DOHH2 (cell line): ENCODE measurements around the gene HEATR5A.
A peak's percentile ranks its signal among the peaks of the same experiment; 100 is the strongest.

Experiments used
- H3F3A ChIP-seq: fragments of 200-600 bp; sonication (generic), shearing (Covaris generic); 2 replicates; pipeline ENCODE4 v1.6.0; 2016; ENCODE audit warnings: antibody characterized with exemption, mild to moderate bottlenecking; ENCODE audit not compliant: control insufficient read depth, insufficient read depth
- H3K27ac ChIP-seq: fragments of 200-600 bp; sonication (generic); 2 replicates; pipeline ENCODE4 v1.5.1; 2014; ENCODE audit warnings: low read depth, mild to moderate bottlenecking, low read length, moderate library complexity
- H3K27me3 ChIP-seq: fragments of 200-600 bp; sonication (generic); 2 replicates; pipeline ENCODE4 v1.6.1; 2014; ENCODE audit warnings: mild to moderate bottlenecking, low read length, mixed read lengths; ENCODE audit not compliant: control insufficient read depth
- H3K36me3 ChIP-seq: fragments of 200-600 bp; sonication (generic); 2 replicates; pipeline ENCODE4 v1.6.1; 2014; ENCODE audit warnings: mild to moderate bottlenecking, low read length, moderate library complexity, mixed read lengths; ENCODE audit not compliant: control insufficient read depth
- H3K4me1 ChIP-seq: fragments of 200-600 bp; sonication (generic); 2 replicates; pipeline ENCODE4 v1.6.1; 2014; ENCODE audit warnings: mild to moderate bottlenecking, low read length, mixed read lengths; ENCODE audit not compliant: control insufficient read depth
- H3K4me2 ChIP-seq: fragments of 200-600 bp; sonication (generic); 2 replicates; pipeline ENCODE4 v1.6.0; 2014; ENCODE audit warnings: mild to moderate bottlenecking, low read length, moderate library complexity
- H3K4me3 ChIP-seq: fragments of 200-600 bp; sonication (generic); 2 replicates; pipeline ENCODE4 v1.5.1; 2014; ENCODE audit warnings: mild to moderate bottlenecking, low read length, mixed read lengths
- H3K79me2 ChIP-seq: fragments of 200-600 bp; sonication (generic); 2 replicates; pipeline ENCODE4 v1.6.1; 2014; ENCODE audit warnings: mild to moderate bottlenecking, low read length, mixed read lengths; ENCODE audit not compliant: control insufficient read depth
- H3K9me2 ChIP-seq: fragments of 200-600 bp; sonication (generic); replicated peaks from 2 replicates; pipeline ENCODE4 v1.6.1; 2014; ENCODE audit warnings: mild to moderate bottlenecking, low read length, mixed read lengths; ENCODE audit not compliant: control insufficient read depth
- H3K9me3 ChIP-seq: fragments of 200-600 bp; sonication (generic); 2 replicates; pipeline ENCODE4 v1.6.1; 2014; ENCODE audit warnings: antibody characterized with exemption, low read length, mixed read lengths; ENCODE audit not compliant: control insufficient read depth, insufficient read depth
- H4K20me1 ChIP-seq: fragments of 200-600 bp; sonication (generic); 2 replicates; pipeline ENCODE4 v1.6.0; 2014; ENCODE audit warnings: low read depth, mild to moderate bottlenecking, antibody characterized with exemption, low read length, moderate library complexity; ENCODE audit not compliant: control insufficient read depth, insufficient read depth
- EZH2phosphoT487 ChIP-seq: fragments of 200-600 bp; sonication (generic); IDR thresholded peaks from 2 replicates; pipeline ENCODE4 v1.6.1; 2017; ENCODE audit warnings: borderline replicate concordance, mild to moderate bottlenecking, antibody characterized with exemption, low read length, moderate library complexity, mixed read lengths
- TF ChIP-seq, protein P1 (sequence below): fragments of 200-600 bp; sonication (generic); IDR thresholded peaks from one replicate; pipeline ENCODE4 v1.5.1; 2014; ENCODE audit warnings: antibody characterized with exemption, mild to moderate bottlenecking, low read depth, low read length; ENCODE audit not compliant: poor library complexity, severe bottlenecking

The HEATR5A gene

DNA sequence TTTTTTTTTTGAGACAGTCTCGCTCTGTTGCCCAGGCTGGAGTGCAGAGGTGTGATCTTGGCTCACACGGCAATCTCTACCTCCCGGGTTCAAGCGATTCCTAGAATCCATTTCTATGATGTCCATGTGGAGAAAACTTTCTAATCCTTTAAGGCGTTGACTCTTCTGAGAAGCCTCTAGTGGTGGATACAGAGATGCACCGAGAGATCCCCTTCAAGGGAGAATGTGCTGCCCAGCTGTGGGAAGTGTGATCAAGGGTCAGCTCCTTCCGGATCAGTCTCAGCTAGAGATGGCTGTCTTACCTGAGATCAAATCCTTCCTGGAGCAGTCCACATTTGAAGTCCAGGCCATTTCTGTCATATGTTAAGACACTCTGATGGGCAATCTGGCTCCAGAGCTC lies 120.1 kb downstream of the HEATR5A start:
- Histone ChIP-seq H3K4me2 (no peak overlapping the region), H3K27ac (no peak overlapping the region), H3K9me3 (no peaks in the 10 kb centered on the region), H3K9me2 (no peaks in the 10 kb centered on the region), H3K4me3 (no peak overlapping the region), H3K79me2 (no peaks in the 10 kb centered on the region), H4K20me1 (no peaks in the 10 kb centered on the region; the same call in 1 of the 2 replicates), H3F3A (no peaks in the 10 kb centered on the region), H3K4me1 (peaks cover 11% of the 10 kb centered on the region), H3K36me3 (no peaks in the 10 kb centered on the region), H3K27me3 (no peaks in the 10 kb centered on the region)
- TF ChIP-seq, protein P1, sequence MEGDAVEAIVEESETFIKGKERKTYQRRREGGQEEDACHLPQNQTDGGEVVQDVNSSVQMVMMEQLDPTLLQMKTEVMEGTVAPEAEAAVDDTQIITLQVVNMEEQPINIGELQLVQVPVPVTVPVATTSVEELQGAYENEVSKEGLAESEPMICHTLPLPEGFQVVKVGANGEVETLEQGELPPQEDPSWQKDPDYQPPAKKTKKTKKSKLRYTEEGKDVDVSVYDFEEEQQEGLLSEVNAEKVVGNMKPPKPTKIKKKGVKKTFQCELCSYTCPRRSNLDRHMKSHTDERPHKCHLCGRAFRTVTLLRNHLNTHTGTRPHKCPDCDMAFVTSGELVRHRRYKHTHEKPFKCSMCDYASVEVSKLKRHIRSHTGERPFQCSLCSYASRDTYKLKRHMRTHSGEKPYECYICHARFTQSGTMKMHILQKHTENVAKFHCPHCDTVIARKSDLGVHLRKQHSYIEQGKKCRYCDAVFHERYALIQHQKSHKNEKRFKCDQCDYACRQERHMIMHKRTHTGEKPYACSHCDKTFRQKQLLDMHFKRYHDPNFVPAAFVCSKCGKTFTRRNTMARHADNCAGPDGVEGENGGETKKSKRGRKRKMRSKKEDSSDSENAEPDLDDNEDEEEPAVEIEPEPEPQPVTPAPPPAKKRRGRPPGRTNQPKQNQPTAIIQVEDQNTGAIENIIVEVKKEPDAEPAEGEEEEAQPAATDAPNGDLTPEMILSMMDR: no peak
- TF ChIP-seq EZH2phosphoT487: no peak

GRCh38 chr14:31297701-31298344 lies 122.5 kb downstream of the HEATR5A start:
- TF ChIP-seq, protein P1: no peak
- no peak for TF ChIP-seq EZH2phosphoT487
- Histone ChIP-seq H3K4me2 (peak overlapping the region; percentile 40), H3K36me3 (no peaks in the 10 kb centered on the region), H3K27me3 (no peaks in the 10 kb centered on the region), H3K4me3 (0 out of 2 replicates have a peak overlapping the region, but pooled peaks have one; percentile 2), H3K4me1 (peaks cover 11% of the 10 kb centered on the region), H3K9me3 (no peaks in the 10 kb centered on the region), H3K9me2 (no peaks in the 10 kb centered on the region), H4K20me1 (no peaks in the 10 kb centered on the region; the same call in 1 of the 2 replicates), H3K27ac (no peak overlapping the region), H3F3A (no peaks in the 10 kb centered on the region), H3K79me2 (no peaks in the 10 kb centered on the region)

- no peaks in the 10 kb centered on the region for H3K79me2 ChIP-seq
- peaks cover 11% of the 10 kb centered on the region for H3K4me1 ChIP-seq
- no peaks in the 10 kb centered on the region; the same call in 1 of the 2 replicates for H4K20me1 ChIP-seq
- H3K9me2 ChIP-seq: no peaks in the 10 kb centered on the region
- H3K27me3 ChIP-seq: no peaks in the 10 kb centered on the region
- no peaks in the 10 kb centered on the region for H3K36me3 ChIP-seq
- no peaks in the 10 kb centered on the region for H3K9me3 ChIP-seq
- no peak overlapping the region for H3K4me3 ChIP-seq
- no peaks in the 10 kb centered on the region for H3F3A ChIP-seq
- no peak for TF ChIP-seq EZH2phosphoT487
- TF ChIP-seq, protein P1: no peak
- H3K27ac ChIP-seq: no peak overlapping the region
- H3K4me2 ChIP-seq: no peak overlapping the region
These were observed 123.2 kb downstream of the HEATR5A start for GRCh38 chr14:31297112-31297511.
